Keratinocyte (primary cell): ENCODE measurements around the gene AGO3. TPM values are rescaled to one million over a fixed set of nuclear protein-coding genes. Genes with fewer than 3 reads are reported as not detected.

Source experiments
- DNase-seq: peaks from one replicate; pipeline ENCODE4 v3.0.0-alpha.2; 2011; ENCODE audit warnings: low read depth, missing footprints, low spot score
- FAIRE-seq: peaks from 2 replicates; lab custom pipeline; 2011; peaks lifted over from hg19 to GRCh38; lab: Jason Lieb, UNC
- H2AFZ ChIP-seq: 2 replicates; pipeline ENCODE4 v1.6.0; 2012; ENCODE audit warnings: low read length, control low read depth, inconsistent platforms; ENCODE audit not compliant: control insufficient read depth
- H3K27ac ChIP-seq: 2 replicates; pipeline ENCODE4 v1.5.1; 2011; ENCODE audit warnings: low read length; ENCODE audit not compliant: control insufficient read depth, insufficient read depth
- H3K27me3 ChIP-seq: 3 replicates; pipeline ENCODE4 v1.6.0; 2011; ENCODE audit warnings: low read length; ENCODE audit not compliant: control insufficient read depth, insufficient read depth; ENCODE audit errors: extremely low read depth
- H3K36me3 ChIP-seq, 2 experiments: 2 replicates in 1 of 2; 3 replicates in 1 of 2; pipeline ENCODE4 v1.5.1; 2011; ENCODE audit warnings: low read length in 2 of 2, mild to moderate bottlenecking in 1 of 2; ENCODE audit not compliant: control insufficient read depth in 2 of 2, insufficient read depth in 2 of 2; ENCODE audit errors: extremely low read depth in 1 of 2
- H3K4me1 ChIP-seq: 3 replicates; pipeline ENCODE4 v1.5.1; 2011; ENCODE audit warnings: low read length; ENCODE audit not compliant: control insufficient read depth, insufficient read depth; ENCODE audit errors: extremely low read depth
- H3K4me2 ChIP-seq: 3 replicates; pipeline ENCODE4 v1.6.0; 2011; ENCODE audit warnings: low read depth, low read length; ENCODE audit not compliant: control insufficient read depth, insufficient read depth; ENCODE audit errors: extremely low read depth
- H3K4me3 ChIP-seq, 3 experiments: fragments of 200-600 bp in 1 of 3; sonication (generic) in 1 of 3; 2 replicates in 2 of 3; 3 replicates in 1 of 3; pipeline ENCODE4 v1.5.1; 2011 to 2016; ENCODE audit warnings: low read length in 3 of 3, mild to moderate bottlenecking in 3 of 3, control low read depth in 2 of 3, inconsistent platforms in 1 of 3, low read depth in 1 of 3, mixed read lengths in 1 of 3, mixed run types in 1 of 3, moderate library complexity in 1 of 3; ENCODE audit not compliant: control insufficient read depth in 2 of 3, insufficient read depth in 2 of 3; ENCODE audit errors: extremely low read depth in 1 of 3
- H3K79me2 ChIP-seq: 2 replicates; pipeline ENCODE4 v1.6.0; 2012; ENCODE audit warnings: low read length; ENCODE audit not compliant: control insufficient read depth, insufficient read depth
- H3K9ac ChIP-seq: 3 replicates; pipeline ENCODE4 v1.6.0; 2011; ENCODE audit warnings: low read length; ENCODE audit not compliant: control insufficient read depth, insufficient read depth; ENCODE audit errors: extremely low read depth
- H3K9me1 ChIP-seq: 3 replicates; pipeline ENCODE4 v1.6.0; 2011; ENCODE audit warnings: low read length; ENCODE audit not compliant: control insufficient read depth, insufficient read depth; ENCODE audit errors: extremely low read depth
- H3K9me3 ChIP-seq: 2 replicates; pipeline ENCODE4 v1.5.1; 2012; ENCODE audit warnings: low read depth, low read length; ENCODE audit not compliant: control insufficient read depth
- H4K20me1 ChIP-seq: 3 replicates; pipeline ENCODE4 v1.6.0; 2011; ENCODE audit warnings: low read length; ENCODE audit not compliant: control insufficient read depth, insufficient read depth; ENCODE audit errors: extremely low read depth
- EZH2 ChIP-seq: IDR thresholded peaks from one replicate; pipeline ENCODE4 v1.6.1; 2012; ENCODE audit warnings: inconsistent platforms, mild to moderate bottlenecking, low read length, moderate library complexity
- dilution Hi-C: fragments of 300-500 bp; cut with MboI; formaldehyde crosslinking; loops from one replicate; pipeline ENCODE4 v1.7.0; 2020; ENCODE audit warnings: low sequenced_read_pairs; ENCODE audit not compliant: extremely low pct_ligation_motif_present
- polyA plus RNA-seq, 5 experiments: library from polyadenylated mRNA; depleted of rRNA in 3 of 5; stranded (reverse) in 3 of 5; stranded (forward) in 1 of 5; unstranded in 1 of 5; fragments of >200 nt; gene quantifications; 1 replicate in 1 of 5; 2 replicates in 3 of 5; 3 replicates in 1 of 5; pipeline versions ENCODE4 v1.2.1 to v1.2.3, GENCODE V29; 2011 to 2012; ENCODE audit warnings: missing spikeins in 2 of 5, low read depth in 1 of 5, low replicate concordance in 1 of 5
- TF ChIP-seq, protein P1 (sequence below), 3 experiments: IDR thresholded peaks in 1 of 3; conservative IDR thresholded peaks in 1 of 3; optimal IDR thresholded peaks in 1 of 3; 2 replicates in 2 of 3; 3 replicates in 1 of 3; pipeline versions ENCODE3 to v1.5.1; 2011; ENCODE audit warnings: low read length in 3 of 3, mild to moderate bottlenecking in 3 of 3, moderate library complexity in 2 of 3, control low read depth in 1 of 3, inconsistent platforms in 1 of 3; ENCODE audit not compliant: insufficient read depth in 2 of 3; ENCODE audit errors: extremely low read depth in 1 of 3

The AGO3 gene
- polyA plus RNA-seq, 1 donor (not counting 4 experiments of a cell fraction or from before 2014, with no cell fraction given): 14.0 TPM

- no peak for DNase-seq
- no peaks in the 10 kb centered on the region for H3K79me2 ChIP-seq
- H3K4me1 ChIP-seq: peaks cover 3% of the 10 kb centered on the region
- no peak overlapping the region for H3K4me3 ChIP-seq
- H3K27me3 ChIP-seq: no peaks in the 10 kb centered on the region
- H3K9me1 ChIP-seq: no peaks in the 10 kb centered on the region
- H3K36me3 ChIP-seq: no peaks in the 10 kb centered on the region
- no peak for TF ChIP-seq EZH2
- TF ChIP-seq, protein P1, sequence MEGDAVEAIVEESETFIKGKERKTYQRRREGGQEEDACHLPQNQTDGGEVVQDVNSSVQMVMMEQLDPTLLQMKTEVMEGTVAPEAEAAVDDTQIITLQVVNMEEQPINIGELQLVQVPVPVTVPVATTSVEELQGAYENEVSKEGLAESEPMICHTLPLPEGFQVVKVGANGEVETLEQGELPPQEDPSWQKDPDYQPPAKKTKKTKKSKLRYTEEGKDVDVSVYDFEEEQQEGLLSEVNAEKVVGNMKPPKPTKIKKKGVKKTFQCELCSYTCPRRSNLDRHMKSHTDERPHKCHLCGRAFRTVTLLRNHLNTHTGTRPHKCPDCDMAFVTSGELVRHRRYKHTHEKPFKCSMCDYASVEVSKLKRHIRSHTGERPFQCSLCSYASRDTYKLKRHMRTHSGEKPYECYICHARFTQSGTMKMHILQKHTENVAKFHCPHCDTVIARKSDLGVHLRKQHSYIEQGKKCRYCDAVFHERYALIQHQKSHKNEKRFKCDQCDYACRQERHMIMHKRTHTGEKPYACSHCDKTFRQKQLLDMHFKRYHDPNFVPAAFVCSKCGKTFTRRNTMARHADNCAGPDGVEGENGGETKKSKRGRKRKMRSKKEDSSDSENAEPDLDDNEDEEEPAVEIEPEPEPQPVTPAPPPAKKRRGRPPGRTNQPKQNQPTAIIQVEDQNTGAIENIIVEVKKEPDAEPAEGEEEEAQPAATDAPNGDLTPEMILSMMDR (optimal IDR thresholded peaks at IDR 0.05 in 1 of 3, IDR thresholded peaks at IDR 0.05 in 1 of 3, conservative IDR thresholded peaks at IDR 0.05 in 1 of 3; ENCODE audit: extremely low read depth in 1 of 3, insufficient read depth in 2 of 3, low read length in 3 of 3): no peak
- dilution Hi-C loops: no loop called here
- no peak overlapping the region for H3K27ac ChIP-seq
- no peak for FAIRE-seq
- H2AFZ ChIP-seq: no peak overlapping the region
- no peaks in the 10 kb centered on the region for H3K9me3 ChIP-seq
- H3K4me2 ChIP-seq: no peak overlapping the region
- no peak overlapping the region for H3K9ac ChIP-seq
- H4K20me1 ChIP-seq: no peaks in the 10 kb centered on the region
Observed at GRCh38 chr1:36101546-36101945, 170.6 kb downstream of the AGO3 start.

- dilution Hi-C loops: no loop called here
- Histone ChIP-seq H4K20me1 (no peaks in the 10 kb centered on the region), H3K79me2 (no peaks in the 10 kb centered on the region), H3K4me2 (no peak overlapping the region), H3K36me3 (no peaks in the 10 kb centered on the region), H3K4me1 (peaks cover 14% of the 10 kb centered on the region), H3K4me3 (no peak overlapping the region), H3K27ac (no peak overlapping the region), H3K9me3 (no peaks in the 10 kb centered on the region), H3K9me1 (no peaks in the 10 kb centered on the region), H2AFZ (no peak overlapping the region), H3K9ac (no peak overlapping the region), H3K27me3 (no peaks in the 10 kb centered on the region)
- no peak for DNase-seq
- FAIRE-seq: no peak
- TF ChIP-seq, protein P1 (optimal IDR thresholded peaks at IDR 0.05 in 1 of 3, IDR thresholded peaks at IDR 0.05 in 1 of 3, conservative IDR thresholded peaks at IDR 0.05 in 1 of 3; ENCODE audit: extremely low read depth in 1 of 3, insufficient read depth in 2 of 3, low read length in 3 of 3): no peak
- TF ChIP-seq EZH2: no peak
Observed at GRCh38 chr1:36106269-36106668, 175.4 kb downstream of the AGO3 start.
